ENCODE data around the gene TMOD1.

The TMOD1 gene

GRCh38 chr9:97635026-97635425 lies 133.6 kb downstream of the TMOD1 start:
- Histone ChIP-seq H3K27me3 (replicated peaks in 2 of 5; ENCODE audit: control insufficient read depth in 4 of 5, insufficient read depth in 5 of 5, low read length in 4 of 5) (no peaks in the 10 kb centered on the region), H3K4me3 (ENCODE audit: control insufficient read depth in 1 of 7, extremely low read depth in 1 of 7, insufficient read depth in 4 of 7, low read depth in 2 of 7, low read length in 6 of 7) (peak overlapping the region in 4 of 7 experiments; percentile 34 to 96 (median 92)), H3K4me1 (ENCODE audit: control extremely low read depth in 1 of 4, control insufficient read depth in 4 of 4, insufficient read depth in 4 of 4, low read length in 3 of 4) (peaks cover 19 to 41% (median 36%) of the 10 kb centered on the region in 4 experiments), H3K36me3 (ENCODE audit: control insufficient read depth in 4 of 4, insufficient read depth in 4 of 4, low read length in 3 of 4) (peaks cover 0 to 5% (median 1%) of the 10 kb centered on the region in 4 experiments), H3K9me3 (ENCODE audit: control extremely low read depth in 1 of 5, control insufficient read depth in 4 of 5, insufficient read depth in 2 of 5, low read depth in 1 of 5, low read length in 4 of 5) (no peaks in the 10 kb centered on the region), H3K27ac (ENCODE audit: insufficient read depth in 1 of 2, low read depth in 1 of 2, low read length in 2 of 2, poor library complexity in 1 of 2, severe bottlenecking in 2 of 2) (peak overlapping the region in 1 of 2 experiments; percentile 99)
- POLR2A ChIA-PET, result no interaction called here
- no peak for DNase-seq
- WGBS (ENCODE audit: insufficient coverage), result 97% methylated on average over 6 of the region's 7 CpGs
- CTCF ChIA-PET, result no interaction called here

GRCh38 chr9:97636903-97637302 lies 135.4 kb downstream of the TMOD1 start:
- Histone ChIP-seq H3K27ac (ENCODE audit: insufficient read depth in 1 of 2, low read depth in 1 of 2, low read length in 2 of 2, poor library complexity in 1 of 2, severe bottlenecking in 2 of 2) (no peak overlapping the region), H3K27me3 (replicated peaks in 2 of 5; ENCODE audit: control insufficient read depth in 4 of 5, insufficient read depth in 5 of 5, low read length in 4 of 5) (no peaks in the 10 kb centered on the region), H3K4me3 (ENCODE audit: control insufficient read depth in 1 of 7, extremely low read depth in 1 of 7, insufficient read depth in 4 of 7, low read depth in 2 of 7, low read length in 6 of 7) (no peak overlapping the region), H3K9me3 (ENCODE audit: control extremely low read depth in 1 of 5, control insufficient read depth in 4 of 5, insufficient read depth in 2 of 5, low read depth in 1 of 5, low read length in 4 of 5) (no peaks in the 10 kb centered on the region), H3K4me1 (ENCODE audit: control extremely low read depth in 1 of 4, control insufficient read depth in 4 of 4, insufficient read depth in 4 of 4, low read length in 3 of 4) (peaks cover 19 to 35% (median 31%) of the 10 kb centered on the region in 4 experiments), H3K36me3 (ENCODE audit: control insufficient read depth in 4 of 4, insufficient read depth in 4 of 4, low read length in 3 of 4) (peaks cover 0 to 14% (median 8%) of the 10 kb centered on the region in 4 experiments)
- ChIA-PET CTCF (interaction anchor here (1.6 kb wide), 1 partner anchor 8 kb away, joined by 4 read pairs; no protein-coding TSS in a partner anchor), POLR2A (no interaction called here)
- WGBS (ENCODE audit: insufficient coverage), result 89% methylated on average over 3 of the region's 3 CpGs
- no peak for DNase-seq

DNA sequence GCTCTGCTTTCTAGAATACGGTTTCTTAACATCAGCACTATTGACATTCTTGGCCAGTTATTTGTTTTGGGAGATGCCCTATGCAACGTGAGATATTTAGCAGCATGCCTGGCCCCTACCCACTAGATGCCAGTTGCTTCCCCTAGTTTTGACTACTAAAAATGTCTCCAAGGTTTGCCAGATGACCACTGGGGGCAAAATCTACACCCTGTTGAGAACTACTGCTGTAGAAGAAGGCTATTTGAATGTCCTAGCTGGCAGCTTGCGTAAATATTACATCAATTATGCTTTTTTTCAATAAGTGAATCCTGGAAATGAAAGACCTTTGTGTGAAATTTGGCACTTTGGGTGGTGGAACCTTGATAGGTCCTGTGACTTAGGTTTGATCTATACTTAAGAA lies 137.2 kb downstream of the TMOD1 start:
- H3K9me3 ChIP-seq (ENCODE audit: control extremely low read depth in 1 of 5, control insufficient read depth in 4 of 5, insufficient read depth in 2 of 5, low read depth in 1 of 5, low read length in 4 of 5), result no peaks in the 10 kb centered on the region
- H3K4me1 ChIP-seq (ENCODE audit: control extremely low read depth in 1 of 4, control insufficient read depth in 4 of 4, insufficient read depth in 4 of 4, low read length in 3 of 4), result peaks cover 11 to 28% (median 25%) of the 10 kb centered on the region in 4 experiments
- WGBS (ENCODE audit: insufficient coverage), result 93% methylated on average over 2 of the region's 3 CpGs
- POLR2A ChIA-PET, result no interaction called here
- H3K4me3 ChIP-seq (ENCODE audit: control insufficient read depth in 1 of 7, extremely low read depth in 1 of 7, insufficient read depth in 4 of 7, low read depth in 2 of 7, low read length in 6 of 7), result no peak overlapping the region
- peaks cover 6 to 31% (median 16%) of the 10 kb centered on the region in 4 experiments for H3K36me3 ChIP-seq (ENCODE audit: control insufficient read depth in 4 of 4, insufficient read depth in 4 of 4, low read length in 3 of 4)
- H3K27ac ChIP-seq (ENCODE audit: insufficient read depth in 1 of 2, low read depth in 1 of 2, low read length in 2 of 2, poor library complexity in 1 of 2, severe bottlenecking in 2 of 2), result no peak overlapping the region
- H3K27me3 ChIP-seq (replicated peaks in 2 of 5; ENCODE audit: control insufficient read depth in 4 of 5, insufficient read depth in 5 of 5, low read length in 4 of 5), result no peaks in the 10 kb centered on the region
- peak in 2 of 3 donors; percentile 33 to 35 for DNase-seq
- CTCF ChIA-PET, result interaction anchor here (0.8 to 2.4 kb wide), 8 partner anchors 10 to 171 kb away, joined by 3 to 14 read pairs (median 4); no protein-coding TSS in a partner anchor

DNA sequence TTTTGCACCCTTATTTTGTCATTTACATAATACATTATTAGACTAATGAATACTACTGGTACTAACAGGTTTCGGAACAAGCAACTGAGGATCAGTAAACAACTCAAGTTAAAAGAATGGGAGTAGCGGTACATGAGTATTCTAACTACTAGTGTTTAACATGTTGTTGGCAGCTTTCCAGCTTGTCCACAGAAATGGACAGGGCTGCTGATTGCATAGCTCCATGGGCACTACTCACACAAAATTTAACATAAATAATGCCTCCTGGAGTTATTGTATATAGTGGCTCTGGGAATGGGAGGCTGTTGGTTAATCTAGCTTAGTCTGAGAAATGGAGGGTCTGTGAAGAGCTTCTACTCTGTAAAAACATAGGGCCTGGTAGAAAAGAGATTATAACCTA lies 138.9 kb downstream of the TMOD1 start:
- DNase-seq, result no peak
- WGBS (ENCODE audit: insufficient coverage), result 100% methylated on average over 1 of the region's 2 CpGs
- peaks cover 0 to 18% (median 12%) of the 10 kb centered on the region in 4 experiments for H3K4me1 ChIP-seq (ENCODE audit: control extremely low read depth in 1 of 4, control insufficient read depth in 4 of 4, insufficient read depth in 4 of 4, low read length in 3 of 4)
- H3K9me3 ChIP-seq (ENCODE audit: control extremely low read depth in 1 of 5, control insufficient read depth in 4 of 5, insufficient read depth in 2 of 5, low read depth in 1 of 5, low read length in 4 of 5), result no peaks in the 10 kb centered on the region
- no peak overlapping the region for H3K4me3 ChIP-seq (ENCODE audit: control insufficient read depth in 1 of 7, extremely low read depth in 1 of 7, insufficient read depth in 4 of 7, low read depth in 2 of 7, low read length in 6 of 7)
- POLR2A ChIA-PET, result no interaction called here
- peaks cover 12 to 44% (median 25%) of the 10 kb centered on the region in 4 experiments for H3K36me3 ChIP-seq (ENCODE audit: control insufficient read depth in 4 of 4, insufficient read depth in 4 of 4, low read length in 3 of 4)
- H3K27ac ChIP-seq (ENCODE audit: insufficient read depth in 1 of 2, low read depth in 1 of 2, low read length in 2 of 2, poor library complexity in 1 of 2, severe bottlenecking in 2 of 2), result no peak overlapping the region
- no peaks in the 10 kb centered on the region for H3K27me3 ChIP-seq (replicated peaks in 2 of 5; ENCODE audit: control insufficient read depth in 4 of 5, insufficient read depth in 5 of 5, low read length in 4 of 5)
- CTCF ChIA-PET, result interaction anchor here (0.8 to 2.3 kb wide), 6 partner anchors 8 to 173 kb away, joined by 3 to 14 read pairs (median 4); no protein-coding TSS in a partner anchor

- DNase-seq, result no peak
- Histone ChIP-seq H3K4me1 (ENCODE audit: control extremely low read depth in 1 of 4, control insufficient read depth in 4 of 4, insufficient read depth in 4 of 4, low read length in 3 of 4) (no peaks in the 10 kb centered on the region), H3K9me3 (ENCODE audit: control extremely low read depth in 1 of 5, control insufficient read depth in 4 of 5, insufficient read depth in 2 of 5, low read depth in 1 of 5, low read length in 4 of 5) (no peaks in the 10 kb centered on the region), H3K4me3 (ENCODE audit: control insufficient read depth in 1 of 7, extremely low read depth in 1 of 7, insufficient read depth in 4 of 7, low read depth in 2 of 7, low read length in 6 of 7) (no peak overlapping the region), H3K27me3 (replicated peaks in 2 of 5; ENCODE audit: control insufficient read depth in 4 of 5, insufficient read depth in 5 of 5, low read length in 4 of 5) (no peaks in the 10 kb centered on the region), H3K27ac (ENCODE audit: insufficient read depth in 1 of 2, low read depth in 1 of 2, low read length in 2 of 2, poor library complexity in 1 of 2, severe bottlenecking in 2 of 2) (no peak overlapping the region), H3K36me3 (ENCODE audit: control insufficient read depth in 4 of 4, insufficient read depth in 4 of 4, low read length in 3 of 4) (peaks cover 19 to 72% (median 48%) of the 10 kb centered on the region in 4 experiments)
- ChIA-PET POLR2A (no interaction called here), CTCF (interaction anchor here (1.0 to 1.6 kb wide), 5 partner anchors 9 to 30 kb away, joined by 3 to 4 read pairs (median 4); no protein-coding TSS in a partner anchor)
These were observed 144.3 kb downstream of the TMOD1 start for GRCh38 chr9:97645720-97646119.

DNA sequence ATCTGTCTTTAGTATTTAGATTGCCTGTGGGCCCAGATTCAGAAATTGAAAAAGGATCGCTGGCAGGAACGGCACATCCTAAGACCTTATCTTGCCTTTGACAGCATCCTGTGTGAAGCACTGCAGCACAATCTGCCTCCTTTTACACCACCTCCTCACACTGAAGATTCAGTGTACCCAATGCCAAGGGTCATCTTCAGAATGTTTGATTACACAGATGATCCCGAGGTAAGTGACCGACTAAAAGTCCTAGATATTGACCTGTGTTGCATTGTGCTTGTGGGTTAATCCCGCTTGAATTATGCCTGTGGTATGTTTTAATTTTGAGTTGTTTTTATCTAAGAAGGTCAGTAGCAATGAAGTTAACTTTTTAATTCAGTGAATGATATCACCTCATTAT lies 146.5 kb downstream of the TMOD1 start:
- Histone ChIP-seq H3K27me3 (replicated peaks in 2 of 5; ENCODE audit: control insufficient read depth in 4 of 5, insufficient read depth in 5 of 5, low read length in 4 of 5) (no peaks in the 10 kb centered on the region), H3K4me3 (ENCODE audit: control insufficient read depth in 1 of 7, extremely low read depth in 1 of 7, insufficient read depth in 4 of 7, low read depth in 2 of 7, low read length in 6 of 7) (no peak overlapping the region), H3K27ac (ENCODE audit: insufficient read depth in 1 of 2, low read depth in 1 of 2, low read length in 2 of 2, poor library complexity in 1 of 2, severe bottlenecking in 2 of 2) (no peak overlapping the region), H3K9me3 (ENCODE audit: control extremely low read depth in 1 of 5, control insufficient read depth in 4 of 5, insufficient read depth in 2 of 5, low read depth in 1 of 5, low read length in 4 of 5) (no peaks in the 10 kb centered on the region), H3K36me3 (ENCODE audit: control insufficient read depth in 4 of 4, insufficient read depth in 4 of 4, low read length in 3 of 4) (peaks cover 19 to 61% (median 46%) of the 10 kb centered on the region in 4 experiments), H3K4me1 (ENCODE audit: control extremely low read depth in 1 of 4, control insufficient read depth in 4 of 4, insufficient read depth in 4 of 4, low read length in 3 of 4) (no peaks in the 10 kb centered on the region)
- no peak for DNase-seq
- 100% methylated on average over 2 of the region's 5 CpGs for WGBS (ENCODE audit: insufficient coverage)
- POLR2A ChIA-PET, result no interaction called here
- CTCF ChIA-PET, result interaction anchor here (1.7 kb wide), 1 partner anchor 9 kb away, joined by 14 read pairs; no protein-coding TSS in a partner anchor

All from common myeloid progenitor, CD34-positive (primary cell).